PFSK-1 (cell line): Measurements from ENCODE around the gene GPC3.

ENCODE experiments used
- POLR2AphosphoS5 ChIP-seq: IDR thresholded peaks from 2 replicates; pipeline ENCODE4 v1.6.1; 2012; ENCODE audit warnings: low read depth, mild to moderate bottlenecking, control low read depth, low read length, moderate library complexity
- REST ChIP-seq, 2 experiments: IDR thresholded peaks; 2 replicates each; pipeline versions ENCODE4 v1.6.1 to v1.8.0; 2011 to 2012; ENCODE audit warnings: low read depth in 2 of 2, low read length in 2 of 2, control low read depth in 1 of 2, inconsistent platforms in 1 of 2, mild to moderate bottlenecking in 1 of 2, moderate library complexity in 1 of 2; ENCODE audit not compliant: insufficient read depth in 1 of 2
- SIN3A ChIP-seq: IDR thresholded peaks from 2 replicates; pipeline ENCODE4 v1.6.1; 2012; ENCODE audit warnings: mild to moderate bottlenecking, low read length, moderate library complexity, borderline replicate concordance; ENCODE audit not compliant: insufficient read depth
- TAF1 ChIP-seq: IDR thresholded peaks from 2 replicates; pipeline ENCODE4 v1.6.1; 2012; ENCODE audit warnings: low read length, control low read depth, borderline replicate concordance; ENCODE audit not compliant: insufficient read depth

GRCh38 chrX:133652185-133652584 is 333.2 kb downstream of the GPC3 start:
- no peak for TF ChIP-seq POLR2AphosphoS5
- TF ChIP-seq REST (IDR thresholded peaks at IDR 0.05; ENCODE audit: insufficient read depth in 1 of 2, low read depth in 2 of 2, low read length in 2 of 2): no peak
- no peak for TF ChIP-seq TAF1
- no peak for TF ChIP-seq SIN3A
